Chondrocyte (in vitro differentiated cells): ENCODE results near the gene PRUNE2. TPM values are rescaled to one million over a fixed set of nuclear protein-coding genes. Genes with fewer than 3 reads are reported as not detected.

Source experiments
- DNase-seq: peaks from one replicate; pipeline ENCODE4 v3.0.0; 2021; ENCODE audit warnings: mixed read lengths, low spot score
- H3K27ac Mint-ChIP-seq: one replicate; pipeline ENCODE4 v1.8.0; 2021; ENCODE audit warnings: mild to moderate bottlenecking, moderate library complexity, mixed read lengths; ENCODE audit not compliant: unreplicated experiment
- H3K27me3 Mint-ChIP-seq: 2 replicates; pipeline ENCODE4 v1.8.0; 2021; ENCODE audit warnings: low read depth, mixed read lengths
- H3K36me3 Mint-ChIP-seq: 2 replicates; pipeline ENCODE4 v1.8.0; 2021; ENCODE audit warnings: low read depth, mixed read lengths
- H3K4me1 Mint-ChIP-seq: 2 replicates; pipeline ENCODE4 v1.8.0; 2021; ENCODE audit warnings: low read depth, mild to moderate bottlenecking, mixed read lengths
- H3K4me3 Mint-ChIP-seq: one replicate; pipeline ENCODE4 v1.8.0; 2021; ENCODE audit warnings: mild to moderate bottlenecking, moderate library complexity, mixed read lengths; ENCODE audit not compliant: unreplicated experiment
- H3K9me3 Mint-ChIP-seq: 2 replicates; pipeline ENCODE4 v1.8.0; 2021; ENCODE audit warnings: low read depth, mixed read lengths
- total RNA-seq: library from RNA; stranded (reverse); gene quantifications from 3 replicates; pipeline ENCODE4 v1.2.1, GENCODE V29; 2021
- TF ChIP-seq, protein P1 (sequence below): fragments of 200-600 bp; sonication (generic); IDR thresholded peaks from 2 replicates; pipeline ENCODE4 v1.5.0; 2021; ENCODE audit warnings: antibody characterized with exemption, mild to moderate bottlenecking, moderate library complexity

PRUNE2 gene
- total RNA-seq, 1 donor from 2014 or later, result 10.5 TPM

DNA sequence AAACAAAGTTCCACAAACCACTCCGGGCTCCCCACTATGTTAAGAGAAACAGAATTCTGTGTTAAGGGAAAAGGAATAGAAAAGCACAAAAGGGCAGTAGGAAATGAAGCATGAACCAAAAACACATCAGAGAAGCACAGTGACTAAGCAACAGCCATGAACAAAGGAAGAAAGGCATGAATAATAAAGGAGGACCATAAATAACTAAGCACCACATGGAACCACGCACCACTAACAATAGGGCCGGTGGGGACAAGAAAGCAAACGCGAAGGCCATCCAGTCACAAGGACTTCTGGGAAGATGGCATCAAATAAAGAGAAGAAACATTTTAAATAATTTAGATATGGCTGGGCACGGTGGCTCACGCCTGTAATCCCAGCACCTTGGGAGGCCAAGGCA is 18.0 kb downstream of the PRUNE2 start:
- peaks cover 19% of the 10 kb centered on the region for H3K27me3 Mint-ChIP-seq
- no peaks in the 10 kb centered on the region for H3K36me3 Mint-ChIP-seq

DNA sequence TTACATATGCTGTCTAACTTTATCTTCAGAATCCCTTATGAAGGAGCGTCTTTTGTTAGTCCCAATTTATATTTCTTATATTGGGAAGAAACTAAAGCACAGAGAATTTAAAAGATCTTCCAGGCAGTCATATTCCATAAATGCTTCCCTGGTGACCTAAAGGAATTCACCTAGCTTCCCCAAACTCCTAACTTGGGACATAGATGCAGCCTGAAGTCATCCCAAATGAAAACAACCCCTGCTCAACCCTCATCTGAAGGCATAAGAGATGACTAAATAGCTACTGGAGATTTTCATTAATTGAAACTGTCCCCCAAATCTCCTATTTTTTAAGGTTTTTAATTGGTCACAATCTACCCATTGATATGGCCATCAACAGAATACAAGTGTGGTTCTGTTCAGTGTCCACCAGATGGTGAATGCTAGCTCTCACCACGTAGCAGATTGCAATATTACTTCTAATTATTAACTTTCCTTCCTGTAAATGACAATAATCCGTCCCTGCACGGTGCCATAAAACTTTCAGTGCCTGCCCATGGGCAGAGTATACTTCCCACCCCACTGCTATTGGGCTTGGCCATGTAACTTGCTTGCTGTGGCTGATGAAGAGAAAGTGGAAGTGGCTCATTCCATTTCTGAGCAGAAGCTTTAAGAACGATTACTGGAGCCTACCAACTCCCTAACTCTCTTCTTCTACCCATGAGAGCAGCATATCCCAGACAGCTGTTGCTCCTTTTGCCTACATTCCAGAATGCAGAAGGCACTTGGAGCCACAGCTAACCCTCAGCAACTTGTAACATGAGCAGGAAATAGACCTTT is 18.7 kb downstream of the PRUNE2 start:
- no peak overlapping the region for H3K27ac Mint-ChIP-seq
- no peak overlapping the region for H3K4me3 Mint-ChIP-seq
- H3K36me3 Mint-ChIP-seq, result no peaks in the 10 kb centered on the region

More for the DNA sequence above, 18.0 kb downstream of the PRUNE2 start:
- H3K4me3 Mint-ChIP-seq, result no peak overlapping the region
- no peak for DNase-seq
- TF ChIP-seq, protein P1, sequence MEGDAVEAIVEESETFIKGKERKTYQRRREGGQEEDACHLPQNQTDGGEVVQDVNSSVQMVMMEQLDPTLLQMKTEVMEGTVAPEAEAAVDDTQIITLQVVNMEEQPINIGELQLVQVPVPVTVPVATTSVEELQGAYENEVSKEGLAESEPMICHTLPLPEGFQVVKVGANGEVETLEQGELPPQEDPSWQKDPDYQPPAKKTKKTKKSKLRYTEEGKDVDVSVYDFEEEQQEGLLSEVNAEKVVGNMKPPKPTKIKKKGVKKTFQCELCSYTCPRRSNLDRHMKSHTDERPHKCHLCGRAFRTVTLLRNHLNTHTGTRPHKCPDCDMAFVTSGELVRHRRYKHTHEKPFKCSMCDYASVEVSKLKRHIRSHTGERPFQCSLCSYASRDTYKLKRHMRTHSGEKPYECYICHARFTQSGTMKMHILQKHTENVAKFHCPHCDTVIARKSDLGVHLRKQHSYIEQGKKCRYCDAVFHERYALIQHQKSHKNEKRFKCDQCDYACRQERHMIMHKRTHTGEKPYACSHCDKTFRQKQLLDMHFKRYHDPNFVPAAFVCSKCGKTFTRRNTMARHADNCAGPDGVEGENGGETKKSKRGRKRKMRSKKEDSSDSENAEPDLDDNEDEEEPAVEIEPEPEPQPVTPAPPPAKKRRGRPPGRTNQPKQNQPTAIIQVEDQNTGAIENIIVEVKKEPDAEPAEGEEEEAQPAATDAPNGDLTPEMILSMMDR, result no peak
- H3K9me3 Mint-ChIP-seq, result no peaks in the 10 kb centered on the region
- H3K27ac Mint-ChIP-seq, result no peak overlapping the region
- peaks cover 5% of the 10 kb centered on the region for H3K4me1 Mint-ChIP-seq

DNA sequence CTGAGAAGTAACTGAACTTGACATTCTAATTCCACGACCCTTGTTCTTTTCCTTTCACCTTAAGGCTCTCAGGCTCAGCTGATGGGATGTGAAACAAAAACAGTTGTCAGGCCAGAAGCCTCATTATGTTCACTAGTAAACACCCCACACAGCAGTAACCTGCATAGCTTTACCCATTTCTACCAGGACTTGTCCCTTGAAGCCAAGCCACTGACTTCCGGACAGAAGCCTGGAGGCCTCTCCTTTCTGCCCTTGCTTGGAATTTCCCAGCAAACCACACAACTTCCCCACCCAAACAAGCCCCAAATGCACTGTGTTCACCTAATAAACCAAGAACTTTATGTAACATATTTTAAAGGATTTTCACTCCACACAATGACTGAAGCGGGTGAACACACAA is 19.6 kb downstream of the PRUNE2 start:
- TF ChIP-seq, protein P1, result no peak
- Mint-ChIP-seq H3K36me3 (no peaks in the 10 kb centered on the region), H3K27me3 (peaks cover 15% of the 10 kb centered on the region), H3K4me3 (no peak overlapping the region), H3K27ac (no peak overlapping the region), H3K4me1 (peaks cover 5% of the 10 kb centered on the region), H3K9me3 (no peaks in the 10 kb centered on the region)
- DNase-seq, result no peak

More for the DNA sequence above, 18.7 kb downstream of the PRUNE2 start:
- Mint-ChIP-seq H3K4me1 (peaks cover 5% of the 10 kb centered on the region), H3K27me3 (peaks cover 19% of the 10 kb centered on the region), H3K9me3 (no peaks in the 10 kb centered on the region)
- no peak for DNase-seq
- TF ChIP-seq, protein P1, result peak; percentile 27

DNA sequence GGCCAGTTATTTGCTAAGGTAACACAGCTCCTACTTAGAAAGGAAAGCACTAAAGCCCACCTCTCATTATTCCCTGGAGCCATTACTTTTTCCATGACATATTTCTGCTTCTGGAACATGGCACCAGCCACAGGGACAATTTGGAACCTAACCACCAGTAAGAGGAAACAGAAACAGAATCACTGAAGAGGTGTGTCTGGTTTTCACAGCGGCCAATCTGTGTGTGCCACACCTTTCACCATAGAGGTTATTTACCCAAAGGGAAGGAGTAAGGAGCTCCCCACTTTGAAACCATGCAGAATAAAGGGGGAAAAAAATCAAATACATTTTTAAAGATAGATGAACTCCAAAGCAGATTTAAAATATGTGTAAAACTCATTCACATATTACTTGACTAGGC is 21.1 kb downstream of the PRUNE2 start:
- Mint-ChIP-seq H3K27ac (no peak overlapping the region), H3K9me3 (no peaks in the 10 kb centered on the region), H3K27me3 (peaks cover 4% of the 10 kb centered on the region), H3K4me3 (no peak overlapping the region), H3K36me3 (no peaks in the 10 kb centered on the region), H3K4me1 (peaks cover 5% of the 10 kb centered on the region)
- no peak for DNase-seq
- TF ChIP-seq, protein P1, result no peak

DNA sequence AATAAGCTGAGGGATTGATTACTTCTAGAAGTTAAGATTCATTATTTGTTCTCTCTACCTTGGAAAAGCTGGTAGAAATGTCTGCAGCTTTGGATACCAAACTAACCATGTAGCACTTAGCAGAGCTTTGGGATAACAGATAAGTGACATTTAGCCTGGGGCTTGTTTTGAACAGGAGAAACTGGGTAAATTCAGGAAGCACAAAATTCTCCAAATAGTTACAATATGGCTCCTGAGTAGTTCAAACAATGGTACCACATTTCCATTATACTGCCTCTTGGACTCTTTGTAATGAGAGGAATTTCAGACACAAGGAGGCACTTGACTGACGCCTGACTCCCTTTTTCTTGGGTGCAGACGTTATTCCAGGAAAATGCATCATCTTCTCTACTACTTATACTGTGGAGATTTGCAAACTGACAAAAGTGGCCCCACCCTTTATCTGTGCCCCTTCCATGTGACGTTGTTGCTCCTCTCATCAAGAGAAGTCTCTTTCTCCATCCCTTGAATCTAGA is 22.5 kb downstream of the PRUNE2 start:
- H3K27ac Mint-ChIP-seq, result no peak overlapping the region
- peaks cover 5% of the 10 kb centered on the region for H3K4me1 Mint-ChIP-seq
- no peak overlapping the region for H3K4me3 Mint-ChIP-seq
- no peak for DNase-seq
- no peaks in the 10 kb centered on the region for H3K36me3 Mint-ChIP-seq
- H3K9me3 Mint-ChIP-seq, result no peaks in the 10 kb centered on the region
- TF ChIP-seq, protein P1, result no peak
- H3K27me3 Mint-ChIP-seq, result no peaks in the 10 kb centered on the region
